ENCODE results near the gene IFT122.

IFT122 gene

DNA sequence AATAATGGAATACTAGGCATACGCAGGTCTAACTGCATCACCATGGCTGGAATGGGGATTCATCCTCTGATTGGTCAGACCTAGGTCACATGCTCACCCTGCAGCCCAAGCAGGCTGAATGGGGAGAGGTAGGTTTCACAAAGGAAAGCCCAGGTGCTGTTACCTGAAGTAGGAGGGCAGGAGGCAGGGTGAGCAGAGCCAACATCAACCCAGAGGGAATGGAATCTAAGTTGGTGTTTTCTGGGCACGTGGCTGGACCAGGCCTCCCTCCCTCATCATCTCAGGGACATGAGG, 96.3 kb downstream of the IFT122 start:
- Histone ChIP-seq H3K27ac (no peak overlapping the region), H3K9me3 (ENCODE audit: severe bottlenecking) (no peaks in the 10 kb centered on the region), H3K4me3 (ENCODE audit: low read depth, low read length) (no peak overlapping the region), H3K36me3 (no peaks in the 10 kb centered on the region), H3K27me3 (ENCODE audit: insufficient read depth, low read depth, severe bottlenecking) (no peaks in the 10 kb centered on the region)
- DNase-seq: no peak
- no peak for TF ChIP-seq CTCF (IDR thresholded peaks at IDR 0.05; ENCODE audit: low read depth, low read length)

GRCh38 chr3:129536804-129537203, 96.8 kb downstream of the IFT122 start:
- H3K27me3 ChIP-seq (ENCODE audit: insufficient read depth, low read depth, severe bottlenecking): no peaks in the 10 kb centered on the region
- H3K9me3 ChIP-seq (ENCODE audit: severe bottlenecking): no peaks in the 10 kb centered on the region
- H3K4me3 ChIP-seq (ENCODE audit: low read depth, low read length): no peak overlapping the region
- no peak overlapping the region for H3K27ac ChIP-seq
- DNase-seq: no peak
- no peaks in the 10 kb centered on the region for H3K36me3 ChIP-seq
- no peak for TF ChIP-seq CTCF (IDR thresholded peaks at IDR 0.05; ENCODE audit: low read depth, low read length)

GRCh38 chr3:129539206-129539605, 99.2 kb downstream of the IFT122 start:
- Histone ChIP-seq H3K27ac (no peak overlapping the region), H3K9me3 (ENCODE audit: severe bottlenecking) (no peaks in the 10 kb centered on the region), H3K36me3 (no peaks in the 10 kb centered on the region), H3K27me3 (ENCODE audit: insufficient read depth, low read depth, severe bottlenecking) (no peaks in the 10 kb centered on the region), H3K4me3 (ENCODE audit: low read depth, low read length) (no peak overlapping the region)
- no peak for DNase-seq
- TF ChIP-seq CTCF (IDR thresholded peaks at IDR 0.05; ENCODE audit: low read depth, low read length): no peak

DNA sequence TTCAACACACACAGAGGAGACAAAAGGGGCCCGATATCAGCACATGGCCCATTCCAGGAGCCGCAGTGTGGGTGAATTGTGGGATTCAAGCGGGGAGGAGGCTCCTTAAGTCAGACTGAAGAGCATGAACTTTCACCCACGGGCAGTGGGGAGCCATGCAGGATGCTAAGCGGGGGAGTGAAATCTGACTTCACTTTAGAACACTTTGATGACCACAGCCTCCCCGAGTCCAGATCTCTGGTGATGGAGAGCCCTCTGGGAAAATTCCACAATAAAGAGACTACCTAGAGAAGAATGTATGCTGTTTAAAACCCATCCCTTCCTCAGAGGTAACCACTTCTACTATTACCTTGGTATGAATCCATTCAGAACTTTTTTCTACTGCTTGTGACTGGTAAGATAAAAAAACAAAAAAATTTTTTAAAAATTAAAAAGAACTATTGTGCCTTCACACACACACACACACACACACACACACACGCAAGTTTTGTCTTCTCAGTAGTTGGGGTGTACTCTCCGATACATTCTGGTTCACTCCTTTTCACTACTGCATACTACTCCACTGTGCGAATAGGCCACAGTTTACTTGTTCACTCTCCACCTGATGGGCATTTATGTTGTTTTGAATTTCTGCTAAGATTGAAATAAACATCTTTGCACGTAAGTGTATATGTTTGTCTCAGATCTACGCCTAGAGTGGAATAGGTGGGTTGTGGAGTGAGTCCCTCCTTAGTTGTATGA, 100.9 kb downstream of the IFT122 start:
- no peak overlapping the region for H3K27ac ChIP-seq
- no peaks in the 10 kb centered on the region for H3K27me3 ChIP-seq (ENCODE audit: insufficient read depth, low read depth, severe bottlenecking)
- no peaks in the 10 kb centered on the region for H3K36me3 ChIP-seq
- no peak for TF ChIP-seq CTCF (IDR thresholded peaks at IDR 0.05; ENCODE audit: low read depth, low read length)
- no peak for DNase-seq
- no peaks in the 10 kb centered on the region for H3K9me3 ChIP-seq (ENCODE audit: severe bottlenecking)
- no peak overlapping the region for H3K4me3 ChIP-seq (ENCODE audit: low read depth, low read length)

DNA sequence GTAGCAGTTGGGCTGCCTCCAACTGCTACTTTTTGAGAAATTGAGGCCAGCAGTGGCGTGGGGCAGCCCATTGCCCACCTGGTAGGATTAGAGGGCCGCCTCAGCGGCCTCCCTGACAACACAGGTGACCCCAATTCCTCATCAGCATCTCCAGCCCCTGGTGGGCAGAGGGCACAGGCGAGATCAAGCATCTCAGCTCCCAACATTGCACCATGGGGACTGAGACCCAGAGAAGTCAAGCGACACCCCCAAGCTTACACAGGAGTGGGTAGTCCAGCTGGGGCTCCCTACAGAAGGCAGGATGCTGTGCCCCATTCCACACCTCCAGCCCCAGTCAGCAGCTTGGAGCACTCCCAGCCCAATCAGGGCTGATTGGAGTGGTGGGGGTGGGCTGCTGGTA, 102.7 kb downstream of the IFT122 start:
- Histone ChIP-seq H3K27me3 (ENCODE audit: insufficient read depth, low read depth, severe bottlenecking) (no peaks in the 10 kb centered on the region), H3K27ac (no peak overlapping the region), H3K36me3 (no peaks in the 10 kb centered on the region), H3K9me3 (ENCODE audit: severe bottlenecking) (no peaks in the 10 kb centered on the region), H3K4me3 (ENCODE audit: low read depth, low read length) (no peak overlapping the region)
- no peak for DNase-seq
- TF ChIP-seq CTCF (IDR thresholded peaks at IDR 0.05; ENCODE audit: low read depth, low read length): no peak

GRCh38 chr3:129543156-129543790, 103.2 kb downstream of the IFT122 start, which contains the start of gene H1-8:
Gene H1-8, plus strand, starts transcription at chr3:129543175. Its CDS starts 44 bp downstream, at chr3:129543219.
- no peaks in the 10 kb centered on the region for H3K36me3 ChIP-seq
- no peak within 1 kb of the TSS for H3K27ac ChIP-seq
- no peaks in the 10 kb centered on the region for H3K27me3 ChIP-seq (ENCODE audit: insufficient read depth, low read depth, severe bottlenecking)
- TF ChIP-seq CTCF (IDR thresholded peaks at IDR 0.05; ENCODE audit: low read depth, low read length): no peak
- H3K4me3 ChIP-seq (ENCODE audit: low read depth, low read length): no peak within 1 kb of the TSS
- DNase-seq: no peak
- no peaks in the 10 kb centered on the region for H3K9me3 ChIP-seq (ENCODE audit: severe bottlenecking)

Measured in WERI-Rb-1 (cell line).